GM12891 (cell line): Measurements from ENCODE around the gene ADAR.

Experiments
- DNase-seq: peaks from one replicate; pipeline ENCODE4 v3.0.0; 2011; ENCODE audit warnings: low spot score; ENCODE audit not compliant: insufficient read length
- FAIRE-seq: peaks from 2 replicates; lab custom pipeline; 2011; peaks lifted over from hg19 to GRCh38; lab: Jason Lieb, UNC
- PAX5 ChIP-seq: IDR thresholded peaks from 2 replicates; pipeline ENCODE4 v1.6.1; 2011; ENCODE audit warnings: low read length, moderate library complexity, mild to moderate bottlenecking; ENCODE audit not compliant: insufficient read depth, severe bottlenecking
- POLR2A ChIP-seq: IDR thresholded peaks from 2 replicates; pipeline ENCODE4 v1.6.1; 2011; ENCODE audit warnings: low read depth, low read length, control low read depth
- POLR2AphosphoS5 ChIP-seq: IDR thresholded peaks from 2 replicates; pipeline ENCODE4 v1.6.1; 2011; ENCODE audit warnings: low read depth, low read length, control low read depth
- POU2F2 ChIP-seq: IDR thresholded peaks from 2 replicates; pipeline ENCODE4 v1.6.1; 2011; ENCODE audit warnings: low read depth, mild to moderate bottlenecking, control low read depth, low read length, moderate library complexity
- SPI1 ChIP-seq: IDR thresholded peaks from 2 replicates; pipeline ENCODE4 v1.6.1; 2011; ENCODE audit warnings: low read depth, low read length, control low read depth
- TAF1 ChIP-seq: IDR thresholded peaks from 2 replicates; pipeline ENCODE4 v1.6.1; 2011; ENCODE audit warnings: low read depth, low read length, control low read depth

ADAR gene

DNA sequence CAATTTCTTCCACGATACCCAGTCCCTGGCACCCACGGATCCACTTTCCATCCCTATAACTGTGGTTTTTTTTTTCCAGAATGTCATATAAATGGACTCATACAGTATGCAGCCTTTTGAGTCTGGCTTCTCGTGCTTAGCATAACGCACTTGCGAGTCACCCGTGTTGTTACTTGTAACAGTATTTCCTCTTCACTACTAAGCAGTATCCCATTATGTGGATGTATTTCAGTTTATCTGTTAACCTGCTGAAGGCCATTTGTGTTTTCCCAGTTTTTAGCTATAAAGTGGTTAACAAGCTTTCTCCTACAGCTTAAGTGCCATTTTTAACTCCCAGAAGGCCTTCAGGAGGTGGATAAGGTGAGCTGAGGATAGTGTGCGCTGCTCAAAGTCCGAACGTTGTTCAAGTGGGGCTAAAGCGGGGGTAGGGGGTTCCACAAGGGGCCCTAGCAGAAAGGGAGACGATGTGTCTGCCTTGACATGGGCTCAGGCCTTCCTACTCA is 829 bp downstream of the ADAR start:
- no peak for DNase-seq
- FAIRE-seq, result no peak
- TF ChIP-seq SPI1, result no peak
- no peak for TF ChIP-seq POLR2A
- no peak for TF ChIP-seq POLR2AphosphoS5
- no peak; the same call in 1 of the 2 replicates for TF ChIP-seq TAF1

GRCh38 chr1:154605534-154605933 is 2.5 kb downstream of the ADAR start:
- TF ChIP-seq POU2F2 (no peak), POLR2AphosphoS5 (no peak), TAF1 (no peak), SPI1 (no peak), PAX5 (no peak), POLR2A (no peak)
- DNase-seq (no peak), FAIRE-seq (no peak)

- FAIRE-seq (no peak), DNase-seq (no peak)
- peak; percentile 56; the same call in 1 of the 2 replicates for TF ChIP-seq POLR2A
- TF ChIP-seq POU2F2, result no peak
Observed at GRCh38 chr1:154603317-154603716, 4.7 kb downstream of the ADAR start.

GRCh38 chr1:154599658-154600057 is 8.3 kb downstream of the ADAR start:
- FAIRE-seq (no peak), DNase-seq (no peak)
- TF ChIP-seq SPI1, result no peak
- no peak for TF ChIP-seq POLR2A
- no peak for TF ChIP-seq TAF1
- TF ChIP-seq POU2F2, result no peak
- no peak for TF ChIP-seq PAX5
- TF ChIP-seq POLR2AphosphoS5, result no peak

DNA sequence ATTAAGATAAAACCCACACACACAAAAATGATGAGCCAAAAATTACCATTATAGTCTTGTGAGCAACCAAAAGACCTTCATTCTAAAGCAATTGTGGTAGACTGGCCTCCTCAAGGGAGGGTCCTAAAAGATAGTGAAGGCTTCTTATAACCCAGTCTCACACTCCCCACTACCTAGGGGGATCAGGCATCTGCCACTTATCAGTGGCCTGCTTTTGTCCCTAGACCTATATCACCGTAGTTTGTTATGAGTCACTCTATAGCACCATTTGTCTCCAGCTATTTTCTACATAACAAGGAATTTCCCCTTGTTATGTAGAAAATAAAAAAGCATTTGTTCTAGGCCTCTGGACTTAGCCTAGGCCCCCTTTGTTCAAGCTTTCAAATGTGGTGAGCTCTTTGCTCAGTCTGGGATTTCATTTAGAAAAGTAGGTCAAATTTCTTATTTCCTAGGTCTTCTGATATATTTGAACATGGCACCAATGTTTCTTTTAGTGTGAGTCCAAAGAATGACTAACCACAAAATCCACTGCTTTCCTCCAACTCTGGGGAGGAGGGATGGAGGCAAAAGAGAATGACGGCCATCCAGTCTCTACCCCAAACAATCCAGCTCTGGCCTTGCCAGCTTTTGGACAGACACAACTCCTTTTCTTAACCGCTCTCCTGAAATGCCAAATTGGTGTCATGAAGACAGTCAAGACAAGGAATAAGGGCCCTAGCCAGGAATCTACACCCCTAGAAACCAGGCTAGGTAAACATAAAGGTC is 8.9 kb downstream of the ADAR start:
- FAIRE-seq (no peak), DNase-seq (no peak)
- TF ChIP-seq POU2F2 (no peak), POLR2A (no peak)

- no peak for DNase-seq
- TF ChIP-seq POLR2A, result no peak
- no peak for FAIRE-seq
Observed at GRCh38 chr1:154595621-154596020, 12.4 kb downstream of the ADAR start.

- FAIRE-seq (no peak), DNase-seq (no peak)
- TF ChIP-seq TAF1 (no peak), POLR2AphosphoS5 (no peak), POLR2A (no peak), PAX5 (no peak), SPI1 (no peak), POU2F2 (no peak)
Observed at GRCh38 chr1:154594811-154595210, 13.2 kb downstream of the ADAR start.

DNA sequence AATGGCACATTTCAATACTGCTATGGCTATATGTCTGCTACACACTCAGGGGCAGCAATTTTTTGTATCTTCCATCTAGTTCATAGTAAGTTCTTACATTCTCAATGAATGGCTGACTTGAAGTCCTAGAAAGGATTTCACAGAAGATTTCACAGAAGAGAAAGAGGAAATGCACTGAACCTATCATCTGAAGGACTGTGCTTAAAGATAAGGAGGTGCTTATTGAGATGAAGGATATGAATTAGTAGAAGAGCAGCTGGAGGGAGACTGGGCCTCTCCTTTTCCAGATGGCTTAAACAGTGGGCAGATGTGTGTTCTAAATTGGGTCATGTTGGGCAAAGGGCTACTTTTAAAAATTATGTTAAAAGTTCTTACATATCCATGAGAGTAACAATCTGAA is 14.6 kb downstream of the ADAR start:
- TF ChIP-seq POLR2AphosphoS5 (no peak), POLR2A (no peak), TAF1 (no peak), POU2F2 (no peak), SPI1 (no peak), PAX5 (no peak)
- FAIRE-seq (no peak), DNase-seq (no peak)

DNA sequence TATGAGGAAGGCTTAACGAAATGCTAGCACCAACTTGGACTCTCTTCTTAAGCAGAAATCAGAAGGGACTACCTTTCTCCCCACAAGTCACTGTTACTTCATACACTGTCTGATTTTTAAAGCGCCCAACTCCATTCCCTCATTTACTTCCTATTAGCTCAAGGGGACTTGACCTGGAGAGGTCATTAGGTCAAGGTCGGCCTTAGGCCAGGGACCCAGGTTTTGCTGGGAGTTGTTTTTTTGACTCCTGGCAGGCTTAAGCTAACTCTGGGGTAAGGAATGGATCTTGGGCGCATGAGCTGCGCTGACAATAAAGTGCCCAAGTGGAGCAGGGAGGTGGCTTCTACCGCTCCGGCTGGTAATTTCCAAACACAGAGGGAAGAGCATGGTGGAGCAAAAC is 16.8 kb downstream of the ADAR start:
- no peak for FAIRE-seq
- no peak; the same call in 1 of the 2 replicates for TF ChIP-seq POLR2A
- TF ChIP-seq POU2F2, result no peak
- TF ChIP-seq PAX5, result no peak
- no peak for TF ChIP-seq SPI1
- no peak for TF ChIP-seq POLR2AphosphoS5
- TF ChIP-seq TAF1, result no peak
- DNase-seq, result no peak

DNA sequence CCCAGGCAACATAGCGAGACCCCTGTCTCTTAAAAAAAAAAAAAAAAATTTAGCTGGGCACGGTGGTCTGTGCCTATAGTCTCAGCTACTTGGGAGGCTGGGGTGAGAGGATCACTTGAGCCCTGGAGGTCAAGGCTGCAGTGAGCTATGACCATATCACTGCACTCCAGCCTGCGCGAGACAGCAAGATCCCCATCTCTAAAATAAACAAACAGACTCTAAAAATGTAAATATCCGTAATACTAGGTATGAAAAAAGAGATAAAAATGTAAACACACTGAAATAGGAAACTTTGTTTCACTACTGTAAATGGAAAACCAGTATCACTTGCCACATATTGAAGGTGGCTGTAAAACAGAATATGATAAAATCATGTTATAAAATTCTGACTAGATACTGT is 17.2 kb downstream of the ADAR start:
- no peak for TF ChIP-seq POLR2A
- TF ChIP-seq POLR2AphosphoS5, result no peak
- no peak for DNase-seq
- no peak for FAIRE-seq

DNA sequence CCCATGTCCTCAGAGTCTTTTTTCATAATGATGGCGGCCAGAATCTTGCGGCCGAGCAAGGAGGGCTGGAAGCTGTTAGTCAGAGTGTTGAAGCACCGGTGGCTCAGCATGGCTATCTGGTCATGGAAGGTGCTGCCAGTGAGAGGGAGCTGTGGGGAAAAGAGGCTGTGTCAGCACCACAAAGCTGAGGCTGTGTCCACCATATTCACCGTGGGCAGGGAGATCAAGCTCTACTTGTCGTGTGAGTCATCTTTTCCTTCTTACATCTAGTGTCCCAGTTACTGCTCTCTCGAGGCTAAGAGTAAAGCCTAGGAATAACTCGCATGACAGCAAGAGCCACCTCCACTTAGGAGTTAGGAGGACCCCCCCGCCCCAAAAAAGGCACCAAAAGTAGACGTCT is 18.2 kb downstream of the ADAR start:
- TF ChIP-seq POLR2A (no peak), POLR2AphosphoS5 (peak; percentile 16; the same call in 1 of the 2 replicates)
- no peak for DNase-seq
- FAIRE-seq, result peak; percentile 47
